CD14-positive monocyte (primary cell): Measurements from ENCODE around the gene POGLUT2. TPM values are rescaled to one million over a fixed set of nuclear protein-coding genes. Genes with fewer than 3 reads are reported as not detected.

Experiments
- DNase-seq, 3 donors: peaks; one replicate each; pipeline ENCODE4 v3.0.0-alpha.2; 2011 to 2022
- H2AFZ ChIP-seq: 2 replicates; pipeline ENCODE4 v1.6.0; 2012; ENCODE audit warnings: mild to moderate bottlenecking, low read depth, low read length, inconsistent platforms; ENCODE audit not compliant: insufficient read depth, poor library complexity, severe bottlenecking
- H3K27ac ChIP-seq, 2 donors: 1 replicate in 1 of 2; 2 replicates in 1 of 2; pipeline ENCODE4 v1.5.1; 2012 to 2013; ENCODE audit warnings: low read length in 2 of 2, control low read depth in 1 of 2, inconsistent platforms in 1 of 2, low read depth in 1 of 2, mild to moderate bottlenecking in 1 of 2
- H3K27me3 ChIP-seq, 2 donors: one replicate each; pipeline versions ENCODE4 v1.6.0 to v1.6.1; 2011 to 2013; ENCODE audit warnings: low read length in 2 of 2; ENCODE audit not compliant: control insufficient read depth in 2 of 2, insufficient read depth in 2 of 2
- H3K36me3 ChIP-seq, 2 donors: replicated peaks in 1 of 2; 1 replicate in 1 of 2; 2 replicates in 1 of 2; pipeline versions ENCODE4 v1.5.1 to v1.6.1; 2012 to 2013; ENCODE audit warnings: low read length in 2 of 2, control low read depth in 1 of 2, inconsistent platforms in 1 of 2, mild to moderate bottlenecking in 1 of 2; ENCODE audit not compliant: insufficient read depth in 2 of 2, control insufficient read depth in 1 of 2
- H3K4me1 ChIP-seq, 2 donors: 1 replicate in 1 of 2; 2 replicates in 1 of 2; pipeline versions ENCODE4 v1.5.1 to v1.6.1; 2012 to 2013; ENCODE audit warnings: low read length in 2 of 2, control low read depth in 1 of 2, inconsistent platforms in 1 of 2, mild to moderate bottlenecking in 1 of 2, moderate library complexity in 1 of 2; ENCODE audit not compliant: insufficient read depth in 2 of 2, control insufficient read depth in 1 of 2
- H3K4me2 ChIP-seq: replicated peaks from 2 replicates; pipeline ENCODE3; 2012; ENCODE audit warnings: low read length, moderate library complexity, mild to moderate bottlenecking; ENCODE audit not compliant: poor library complexity, severe bottlenecking; ENCODE audit errors: extremely low read depth
- H3K4me3 ChIP-seq, 3 experiments: fragments of 200-600 bp in 1 of 3; sonication (generic) in 1 of 3; replicated peaks in 1 of 3; 1 replicate in 2 of 3; 2 replicates in 1 of 3; pipeline ENCODE4 v1.5.1; 2011 to 2013; ENCODE audit warnings: low read length in 3 of 3, mild to moderate bottlenecking in 3 of 3, control low read depth in 2 of 3, low read depth in 2 of 3, inconsistent platforms in 1 of 3, moderate library complexity in 1 of 3
- H3K79me2 ChIP-seq: 2 replicates; pipeline ENCODE4 v1.6.0; 2012; ENCODE audit warnings: mild to moderate bottlenecking, control low read depth, inconsistent platforms, low read length, moderate library complexity; ENCODE audit not compliant: insufficient read depth
- H3K9ac ChIP-seq: 2 replicates; pipeline ENCODE4 v1.6.0; 2017; ENCODE audit warnings: low read length, mild to moderate bottlenecking; ENCODE audit not compliant: insufficient read depth, poor library complexity, severe bottlenecking
- H3K9me3 ChIP-seq, 2 donors: replicated peaks in 1 of 2; 1 replicate in 1 of 2; 2 replicates in 1 of 2; pipeline versions ENCODE4 v1.5.1 to v1.6.1; 2012 to 2013; ENCODE audit warnings: low read length in 2 of 2, control low read depth in 1 of 2; ENCODE audit not compliant: control insufficient read depth in 1 of 2, insufficient read depth in 1 of 2
- H4K20me1 ChIP-seq: 2 replicates; pipeline ENCODE4 v1.6.0; 2012; ENCODE audit warnings: mild to moderate bottlenecking, low read length, control low read depth, moderate library complexity; ENCODE audit not compliant: insufficient read depth
- H3K27ac Mint-ChIP-seq, 7 donors: one replicate each; pipeline ENCODE4 v1.8.0; 2020; ENCODE audit warnings: mild to moderate bottlenecking in 7 of 7, mixed read lengths in 7 of 7, moderate library complexity in 6 of 7, inconsistent platforms in 2 of 7
- H3K27me3 Mint-ChIP-seq, 3 donors: one replicate each; pipeline ENCODE4 v1.8.0; 2021 to 2022; ENCODE audit warnings: low read depth in 3 of 3, mild to moderate bottlenecking in 3 of 3, mixed read lengths in 3 of 3, moderate library complexity in 3 of 3, inconsistent platforms in 1 of 3
- H3K36me3 Mint-ChIP-seq, 2 donors: one replicate each; pipeline ENCODE4 v1.8.0; 2020; ENCODE audit warnings: mixed read lengths in 2 of 2, inconsistent platforms in 1 of 2, mild to moderate bottlenecking in 1 of 2
- H3K4me1 Mint-ChIP-seq: one replicate; pipeline ENCODE4 v1.8.0; 2020; ENCODE audit warnings: mild to moderate bottlenecking, mixed read lengths
- H3K4me3 Mint-ChIP-seq, 2 donors: one replicate each; pipeline ENCODE4 v1.8.0; 2020; ENCODE audit warnings: mild to moderate bottlenecking in 2 of 2, mixed read lengths in 2 of 2, moderate library complexity in 1 of 2
- H3K9me3 Mint-ChIP-seq, 7 donors: one replicate each; pipeline ENCODE4 v1.8.0; 2020 to 2022; ENCODE audit warnings: mixed read lengths in 7 of 7, mild to moderate bottlenecking in 6 of 7, moderate library complexity in 6 of 7, inconsistent platforms in 2 of 7
- CTCF ChIP-seq: fragments of 200-600 bp; IDR thresholded peaks from one replicate; pipeline ENCODE4 v1.8.0; 2022; ENCODE audit warnings: antibody characterized with exemption, mild to moderate bottlenecking
- WGBS: methylation state at CpG from one replicate; pipeline ENCODE4 v1.1.5; 2013; ENCODE audit warnings: missing lambda C conversion rate; ENCODE audit not compliant: insufficient coverage; 5-methylcytosine and 5-hydroxymethylcytosine counted together
- intact Hi-C, 2 donors: fragments of 100-400 bp; cut with micrococcal nuclease; formaldehyde crosslinking; loops; one replicate each; pipeline versions ENCODE4 v1.15.0 to v1.15.1; 2023
- polyA minus RNA-seq: library from RNA; depleted of rRNA, polyadenylated mRNA; stranded (reverse); fragments of >200 nt; gene quantifications from 2 replicates; pipeline ENCODE4 v1.2.3, GENCODE V29; 2012
- polyA plus RNA-seq, 3 donors: library from polyadenylated mRNA; depleted of rRNA in 1 of 3; unstranded in 2 of 3; stranded (reverse) in 1 of 3; fragments of 300-500 nt in 2 of 3; fragments of >200 nt in 1 of 3; fragmentation: Illumina TruSeq in 2 of 3; gene quantifications; 1 replicate in 2 of 3; 2 replicates in 1 of 3; pipeline ENCODE4 v1.2.3, GENCODE V29; 2012 to 2021
- total RNA-seq, 12 experiments: library from RNA in 1 of 12; stranded (reverse) in 1 of 12; fragments of 120-200 nt in 1 of 12; gene quantifications; one replicate each; pipeline ENCODE4 v1.2.4 and lab custom pipeline; 2013 to 2026; ENCODE audit warnings: mixed read lengths in 6 of 12, inconsistent platforms in 1 of 12

Gene POGLUT2
- 0.15 TPM for total RNA-seq (2013)
- polyA plus RNA-seq: under 1 TPM in 1 of 3 donors, not detected in 2; 0.22 TPM
- polyA minus RNA-seq: 0.24 TPM in 1 of 2 replicates, not detected in the other
- 0 to 2.2 (median 0.10) reads per million in 11 experiments for total RNA-seq (lab: John Stamatoyannopoulos, UW)

- peak; percentile 19 to 39 (median 32) for DNase-seq
- Mint-ChIP-seq H3K4me3 (peak within 1 kb of the TSS; percentile 83 to 93), H3K4me1 (peaks cover 23% of the 10 kb centered on the region), H3K36me3 (peaks cover 0 to 4% of the 10 kb centered on the region in 2 donors), H3K9me3 (peaks cover 0 to 4% (median 0%) of the 10 kb centered on the region in 7 donors), H3K27ac (peak within 1 kb of the TSS in 1 of 7 donors; percentile 13), H3K27me3 (peaks cover 25 to 34% (median 34%) of the 10 kb centered on the region in 3 donors)
- Histone ChIP-seq H3K27me3 (peaks cover 16 to 31% of the 10 kb centered on the region in 2 donors), H3K4me1 (peaks cover 20 to 29% of the 10 kb centered on the region in 2 donors), H3K4me3 (peak within 1 kb of the TSS; percentile 40 to 81 (median 54)), H3K9me3 (no peaks in the 10 kb centered on the region), H4K20me1 (no peaks in the 10 kb centered on the region), H3K9ac (peak within 1 kb of the TSS; percentile 65), H3K27ac (no peak within 1 kb of the TSS), H3K79me2 (no peaks in the 10 kb centered on the region), H3K36me3 (no peaks in the 10 kb centered on the region), H3K4me2 (peak within 1 kb of the TSS; percentile 100), H2AFZ (peak within 1 kb of the TSS; percentile 89)
- under 1% methylated on average over 66 of the region's 72 CpGs for WGBS
- intact Hi-C loops: loop anchor here in 1 of 2 donors (10.0 kb wide), 1 partner anchor 114 kb away; no protein-coding TSS in a partner anchor
- TF ChIP-seq CTCF: no peak
Measured at GRCh38 chr13:102798581-102799425, at the start of gene POGLUT2, which contains the start of gene BIVM. POGLUT2 (minus strand) TSS chr13:102798976; CDS start chr13:102798670, 306 bp downstream. BIVM (plus strand) TSS chr13:102799119; CDS start chr13:102807268, 8,149 bp downstream.
